Activated naive CD4-positive, alpha-beta T cell treated with anti-CD3 and anti-CD28 coated beads, Interleukin-2, amount 10 ng/mL, durations not matched to agents 7 days and 5 days (primary cell): ENCODE data around the gene ACOT4.

ENCODE experiments used
- CTCF ChIA-PET: fragments of 350-600 bp; sonication (Branson Sonifier 250); formaldehyde crosslinking; loops from one replicate; lab custom pipeline; 2021; ENCODE audit warnings: antibody characterized with exemption; lab: Charles Lee
- DNase-seq: peaks from one replicate; pipeline ENCODE4 v3.0.0-alpha.2; 2020
- H3K27ac Mint-ChIP-seq: one replicate; pipeline ENCODE4 v1.8.0; 2021; ENCODE audit warnings: mild to moderate bottlenecking, moderate library complexity, mixed read lengths
- H3K27me3 Mint-ChIP-seq: one replicate; pipeline ENCODE4 v1.8.0; 2021; ENCODE audit warnings: mild to moderate bottlenecking, mixed read lengths
- H3K36me3 Mint-ChIP-seq: one replicate; pipeline ENCODE4 v1.8.0; 2021; ENCODE audit warnings: mixed read lengths
- H3K4me1 Mint-ChIP-seq: one replicate; pipeline ENCODE4 v1.8.0; 2021; ENCODE audit warnings: mixed read lengths
- H3K4me3 Mint-ChIP-seq: one replicate; pipeline ENCODE4 v1.8.0; 2021; ENCODE audit warnings: mild to moderate bottlenecking, moderate library complexity, mixed read lengths
- H3K9me3 Mint-ChIP-seq: one replicate; pipeline ENCODE4 v1.8.0; 2021; ENCODE audit warnings: mixed read lengths

ACOT4 gene

DNA sequence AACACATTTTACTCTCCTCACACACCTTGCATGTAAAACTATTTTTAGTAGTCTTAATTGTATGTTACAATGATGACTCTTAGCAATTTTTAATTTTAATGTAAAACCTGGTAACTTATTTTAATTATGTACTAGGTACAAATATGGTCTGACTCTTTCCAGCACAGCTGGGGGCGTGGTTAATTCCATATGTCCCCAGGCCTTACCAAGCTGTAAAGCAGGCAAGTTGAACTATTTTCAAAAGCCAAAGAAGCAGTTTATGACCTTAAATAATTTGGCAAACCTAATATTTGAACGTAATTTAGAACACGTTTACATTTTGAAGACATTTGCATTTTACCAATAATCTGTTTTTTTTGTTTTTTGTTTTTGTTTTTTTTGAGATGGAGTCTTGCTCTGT is 11.3 kb downstream of the ACOT4 start:
- no peaks in the 10 kb centered on the region for H3K9me3 Mint-ChIP-seq
- no peak overlapping the region for H3K4me3 Mint-ChIP-seq
- H3K36me3 Mint-ChIP-seq, result no peaks in the 10 kb centered on the region
- H3K27me3 Mint-ChIP-seq, result peaks cover 22% of the 10 kb centered on the region
- peaks cover 4% of the 10 kb centered on the region for H3K4me1 Mint-ChIP-seq
- H3K27ac Mint-ChIP-seq, result no peak overlapping the region
- no peak for DNase-seq
- CTCF ChIA-PET, result no interaction called here

DNA sequence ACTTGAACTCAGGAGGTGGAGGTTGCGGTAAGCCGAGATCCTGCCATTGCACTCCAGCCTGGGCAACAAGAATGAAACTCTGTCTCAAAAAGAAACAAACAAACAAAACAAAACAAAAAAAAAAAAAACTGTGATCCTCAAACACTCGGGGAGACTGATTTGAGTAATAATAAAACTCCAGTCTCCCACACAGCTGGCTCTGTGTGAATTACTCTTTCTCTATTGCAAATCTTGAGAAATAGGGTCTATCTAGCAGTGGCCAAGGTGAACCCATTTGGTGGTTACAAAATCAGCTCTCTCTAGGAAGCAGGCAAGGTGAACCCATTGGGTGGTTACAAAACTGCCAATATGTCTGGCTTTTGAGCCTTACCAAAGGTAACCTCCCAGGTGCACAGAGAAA is 14.6 kb downstream of the ACOT4 start:
- peaks cover 6% of the 10 kb centered on the region for H3K4me1 Mint-ChIP-seq
- CTCF ChIA-PET, result no interaction called here
- H3K27ac Mint-ChIP-seq, result no peak overlapping the region
- DNase-seq, result no peak
- peaks cover 15% of the 10 kb centered on the region for H3K27me3 Mint-ChIP-seq
- H3K9me3 Mint-ChIP-seq, result peaks cover 2% of the 10 kb centered on the region
- H3K36me3 Mint-ChIP-seq, result no peaks in the 10 kb centered on the region
- no peak overlapping the region for H3K4me3 Mint-ChIP-seq

- Mint-ChIP-seq H3K27me3 (peaks cover 14% of the 10 kb centered on the region), H3K9me3 (peaks cover 2% of the 10 kb centered on the region), H3K4me1 (peaks cover 10% of the 10 kb centered on the region), H3K27ac (no peak overlapping the region), H3K4me3 (no peak overlapping the region), H3K36me3 (no peaks in the 10 kb centered on the region)
- CTCF ChIA-PET, result no interaction called here
- no peak for DNase-seq
These were observed 15.6 kb downstream of the ACOT4 start for GRCh38 chr14:73607241-73607640.

DNA sequence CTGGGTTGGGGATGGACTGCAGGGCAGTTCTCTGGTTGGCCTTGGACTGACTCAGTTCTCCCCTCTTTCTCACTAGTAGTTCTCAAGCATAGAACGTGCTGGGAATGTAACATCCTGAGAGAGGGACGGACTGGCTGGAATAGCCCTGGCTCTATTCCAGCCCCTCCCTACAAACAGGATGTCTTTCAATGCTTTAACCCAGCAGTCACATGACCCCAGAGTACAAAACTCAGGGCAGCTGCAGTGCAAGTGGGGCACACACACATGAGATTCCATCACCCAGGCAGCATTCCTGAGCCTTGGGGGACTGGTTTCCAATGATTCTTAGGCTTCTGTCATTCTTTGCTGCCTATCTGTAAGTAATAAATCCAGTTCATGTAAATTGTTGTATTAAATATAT is 19.0 kb downstream of the ACOT4 start:
- Mint-ChIP-seq H3K4me1 (peaks cover 14% of the 10 kb centered on the region), H3K4me3 (no peak overlapping the region), H3K36me3 (no peaks in the 10 kb centered on the region), H3K27ac (no peak overlapping the region), H3K9me3 (peaks cover 2% of the 10 kb centered on the region), H3K27me3 (peaks cover 17% of the 10 kb centered on the region)
- CTCF ChIA-PET, result interaction anchor here (0.8 kb wide), 1 partner anchor 104 kb away, joined by 4 read pairs; no protein-coding TSS in a partner anchor
- DNase-seq, result no peak

DNA sequence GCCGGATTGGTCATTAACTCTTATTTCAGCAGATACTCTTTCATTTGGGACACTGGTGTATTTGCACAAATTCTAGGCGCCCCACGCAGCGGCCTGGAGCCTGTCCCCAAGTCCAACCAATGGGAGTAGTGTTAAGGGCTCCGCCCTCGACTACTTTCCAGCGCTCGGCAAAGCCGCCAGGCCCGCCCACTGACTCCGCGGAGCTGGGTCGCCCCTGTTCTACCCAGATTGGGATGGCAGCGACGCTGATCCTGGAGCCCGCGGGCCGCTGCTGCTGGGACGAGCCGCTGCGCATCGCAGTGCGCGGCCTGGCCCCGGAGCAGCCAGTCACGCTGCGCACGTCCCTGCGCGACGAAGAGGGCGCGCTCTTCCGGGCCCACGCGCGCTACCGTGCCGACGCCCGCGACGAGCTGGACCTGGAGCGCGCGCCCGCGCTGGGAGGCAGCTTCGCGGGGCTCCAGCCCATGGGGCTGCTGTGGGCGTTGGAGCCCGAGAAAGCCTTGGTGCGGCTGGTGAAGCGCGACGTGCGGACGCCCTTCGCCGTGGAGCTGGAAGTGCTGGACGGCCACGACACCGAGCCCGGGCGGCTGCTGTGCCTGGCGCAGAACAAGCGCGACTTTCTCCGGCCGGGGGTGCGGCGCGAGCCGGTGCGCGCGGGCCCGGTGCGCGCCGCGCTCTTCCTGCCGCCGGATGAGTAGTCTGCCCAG is 20.8 kb downstream of the ACOT4 start, which contains the start of gene ACOT6:
ACOT6 (plus strand) TSS at position 179 of the 707 bp plus-strand sequence; CDS start at position 234, 55 bp downstream.
- CTCF ChIA-PET, result interaction anchor here (0.7 to 2.2 kb wide), 3 partner anchors 21 to 104 kb away, joined by 3 to 9 read pairs (median 8); partner anchors contain the start of gene ACOT2
- peak; percentile 75 for DNase-seq
- peak within 1 kb of the TSS; percentile 77 for H3K4me3 Mint-ChIP-seq
- peak within 1 kb of the TSS; percentile 82 for H3K27ac Mint-ChIP-seq
- H3K36me3 Mint-ChIP-seq, result no peaks in the 10 kb centered on the region
- peaks cover 10% of the 10 kb centered on the region for H3K27me3 Mint-ChIP-seq
- peaks cover 14% of the 10 kb centered on the region for H3K4me1 Mint-ChIP-seq
- peaks cover 2% of the 10 kb centered on the region for H3K9me3 Mint-ChIP-seq

- Mint-ChIP-seq H3K27me3 (peaks cover 10% of the 10 kb centered on the region), H3K4me1 (peaks cover 14% of the 10 kb centered on the region), H3K9me3 (peaks cover 2% of the 10 kb centered on the region), H3K4me3 (peak overlapping the region; percentile 77), H3K27ac (peak overlapping the region; percentile 71), H3K36me3 (no peaks in the 10 kb centered on the region)
- CTCF ChIA-PET, result interaction anchor here (1.7 to 2.2 kb wide), 2 partner anchors 43 to 105 kb away, joined by 8 to 9 read pairs; partner anchors contain the start of gene ACOT2
- no peak for DNase-seq
These were observed 21.3 kb downstream of the ACOT4 start for GRCh38 chr14:73613046-73613383.

DNA sequence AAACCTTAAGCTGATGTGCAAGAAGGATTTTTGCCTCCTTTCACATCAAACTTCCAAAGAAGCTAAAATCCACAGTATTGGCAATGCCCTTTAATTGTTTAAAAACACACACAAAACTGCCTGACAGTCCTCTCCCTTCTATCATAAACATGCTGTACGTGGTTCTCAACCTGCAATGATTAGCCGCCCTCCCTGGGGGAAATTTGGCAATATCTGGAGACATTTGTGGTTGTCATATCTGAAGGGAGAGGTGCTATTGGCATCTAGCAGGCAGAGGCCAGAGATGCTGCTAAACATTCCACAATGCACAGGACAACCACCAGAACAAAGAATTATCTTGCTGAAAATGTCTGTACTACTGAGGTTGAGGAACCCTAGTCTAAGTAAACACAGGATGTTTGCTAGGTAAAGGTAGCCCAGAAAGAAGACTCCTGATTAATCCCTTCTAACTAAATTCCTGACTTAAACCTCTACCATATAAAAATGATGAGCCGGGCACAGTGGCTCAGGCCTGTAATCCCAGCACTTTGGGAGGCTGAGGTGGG is 21.8 kb downstream of the ACOT4 start:
- Mint-ChIP-seq H3K36me3 (no peaks in the 10 kb centered on the region), H3K27me3 (peaks cover 10% of the 10 kb centered on the region), H3K9me3 (peaks cover 2% of the 10 kb centered on the region), H3K27ac (peak overlapping the region; percentile 3), H3K4me1 (peaks cover 14% of the 10 kb centered on the region), H3K4me3 (peak overlapping the region; percentile 77)
- DNase-seq, result no peak
- CTCF ChIA-PET, result interaction anchor here (0.6 to 2.2 kb wide), 3 partner anchors 43 to 538 kb away, joined by 3 to 9 read pairs (median 8); partner anchors contain the start of gene ACOT2

DNA sequence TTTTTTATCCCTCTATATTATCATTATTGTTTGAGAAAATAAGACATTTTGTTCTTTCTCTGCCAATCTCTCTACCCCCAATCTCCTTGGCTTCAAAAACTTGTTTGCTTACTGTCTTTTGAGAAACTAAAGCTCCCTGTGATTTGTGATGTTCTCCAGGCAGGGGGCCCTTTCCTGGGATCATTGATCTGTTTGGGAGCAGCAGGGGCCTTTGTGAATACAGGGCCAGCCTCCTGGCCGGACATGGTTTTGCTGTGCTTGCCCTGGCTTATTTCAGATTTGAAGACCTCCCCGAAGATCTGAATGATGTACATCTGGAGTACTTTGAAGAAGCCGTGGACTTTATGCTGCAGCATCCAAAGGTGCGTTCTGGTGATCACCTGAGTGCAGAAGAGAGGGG is 25.2 kb downstream of the ACOT4 start:
- DNase-seq, result no peak
- peaks cover 10% of the 10 kb centered on the region for H3K4me1 Mint-ChIP-seq
- no peak overlapping the region for H3K27ac Mint-ChIP-seq
- peaks cover 10% of the 10 kb centered on the region for H3K27me3 Mint-ChIP-seq
- H3K4me3 Mint-ChIP-seq, result no peak overlapping the region
- CTCF ChIA-PET, result interaction anchor here (1.5 kb wide), 1 partner anchor 10 kb away, joined by 4 read pairs; no protein-coding TSS in a partner anchor
- no peaks in the 10 kb centered on the region for H3K9me3 Mint-ChIP-seq
- H3K36me3 Mint-ChIP-seq, result no peaks in the 10 kb centered on the region

- peaks cover 7% of the 10 kb centered on the region for H3K27me3 Mint-ChIP-seq
- H3K36me3 Mint-ChIP-seq, result no peaks in the 10 kb centered on the region
- no peak overlapping the region for H3K4me3 Mint-ChIP-seq
- no peaks in the 10 kb centered on the region for H3K9me3 Mint-ChIP-seq
- H3K4me1 Mint-ChIP-seq, result no peaks in the 10 kb centered on the region
- CTCF ChIA-PET, result no interaction called here
- no peak for DNase-seq
- H3K27ac Mint-ChIP-seq, result no peak overlapping the region
These were observed 27.9 kb downstream of the ACOT4 start for GRCh38 chr14:73619524-73619923.

DNA sequence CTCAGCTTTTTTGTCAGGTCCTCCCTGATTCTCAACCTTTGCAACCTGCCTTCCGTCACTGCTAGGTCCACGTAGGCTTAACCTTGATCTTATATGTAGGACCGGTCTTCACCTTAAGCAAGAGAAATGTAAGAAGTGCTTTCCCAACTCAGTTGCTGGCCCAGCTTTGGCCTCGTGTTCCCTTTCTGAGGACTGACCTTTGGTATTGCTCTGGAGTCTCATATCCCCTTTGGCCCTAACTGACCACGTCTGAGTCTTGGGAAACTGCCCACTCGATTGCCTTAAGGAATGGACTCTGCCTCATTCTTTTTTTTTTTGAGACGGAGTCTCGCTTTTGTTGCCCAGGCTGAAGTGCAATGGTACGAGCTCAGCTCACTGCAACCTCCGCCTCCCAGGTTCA is 28.6 kb downstream of the ACOT4 start:
- Mint-ChIP-seq H3K4me1 (no peaks in the 10 kb centered on the region), H3K27ac (no peak overlapping the region), H3K27me3 (peaks cover 7% of the 10 kb centered on the region), H3K9me3 (no peaks in the 10 kb centered on the region), H3K36me3 (no peaks in the 10 kb centered on the region), H3K4me3 (no peak overlapping the region)
- CTCF ChIA-PET, result no interaction called here
- no peak for DNase-seq

DNA sequence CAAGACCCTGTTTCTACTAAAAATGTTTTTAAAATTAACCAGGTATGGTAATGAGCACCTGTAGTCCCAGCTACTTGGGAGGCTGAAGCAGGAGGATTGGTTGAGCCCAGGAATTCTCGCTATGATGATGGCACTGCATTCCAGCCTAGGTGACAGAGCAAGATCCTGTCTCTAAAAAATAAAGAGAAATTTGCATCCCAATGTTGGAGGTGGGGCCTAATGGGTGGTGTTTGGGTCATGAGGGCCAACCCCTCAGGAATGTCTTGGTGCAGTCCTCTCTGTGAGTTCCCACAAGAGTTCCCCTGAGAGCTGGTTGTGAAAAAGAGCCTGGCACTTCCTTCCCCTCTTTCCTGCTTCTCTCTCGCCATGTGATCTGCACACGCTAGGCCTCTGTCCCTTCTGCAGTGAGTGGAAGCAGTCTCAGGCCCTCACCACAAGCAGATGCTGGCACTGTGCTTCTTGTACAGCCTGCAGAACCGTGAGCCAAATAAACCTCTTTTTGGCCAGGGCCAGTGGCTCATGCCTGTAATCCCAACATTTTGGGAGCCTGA is 31.9 kb downstream of the ACOT4 start:
- Mint-ChIP-seq H3K27ac (no peak overlapping the region), H3K27me3 (peaks cover 7% of the 10 kb centered on the region), H3K9me3 (no peaks in the 10 kb centered on the region), H3K36me3 (no peaks in the 10 kb centered on the region), H3K4me1 (no peaks in the 10 kb centered on the region), H3K4me3 (no peak overlapping the region)
- no peak for DNase-seq
- CTCF ChIA-PET, result no interaction called here

- CTCF ChIA-PET, result interaction anchor here (1.7 kb wide), 1 partner anchor 9 kb away, joined by 4 read pairs; no protein-coding TSS in a partner anchor
- Mint-ChIP-seq H3K36me3 (no peaks in the 10 kb centered on the region), H3K9me3 (no peaks in the 10 kb centered on the region)
These were observed 34.0 kb downstream of the ACOT4 start for GRCh38 chr14:73625706-73626105.

GRCh38 chr14:73627151-73627558 is 35.5 kb downstream of the ACOT4 start:
- no peak for DNase-seq
- Mint-ChIP-seq H3K27ac (no peak overlapping the region), H3K4me1 (no peaks in the 10 kb centered on the region), H3K27me3 (peaks cover 26% of the 10 kb centered on the region), H3K9me3 (no peaks in the 10 kb centered on the region), H3K4me3 (no peak overlapping the region), H3K36me3 (no peaks in the 10 kb centered on the region)
- CTCF ChIA-PET, result interaction anchor here (0.6 to 1.7 kb wide), 3 partner anchors 11 to 118 kb away, joined by 3 to 4 read pairs (median 3); no protein-coding TSS in a partner anchor

More at GRCh38 chr14:73625706-73626105, 34.0 kb downstream of the ACOT4 start:
- peaks cover 18% of the 10 kb centered on the region for H3K27me3 Mint-ChIP-seq
- no peaks in the 10 kb centered on the region for H3K4me1 Mint-ChIP-seq
- no peak for DNase-seq
- H3K4me3 Mint-ChIP-seq, result no peak overlapping the region
- no peak overlapping the region for H3K27ac Mint-ChIP-seq

DNA sequence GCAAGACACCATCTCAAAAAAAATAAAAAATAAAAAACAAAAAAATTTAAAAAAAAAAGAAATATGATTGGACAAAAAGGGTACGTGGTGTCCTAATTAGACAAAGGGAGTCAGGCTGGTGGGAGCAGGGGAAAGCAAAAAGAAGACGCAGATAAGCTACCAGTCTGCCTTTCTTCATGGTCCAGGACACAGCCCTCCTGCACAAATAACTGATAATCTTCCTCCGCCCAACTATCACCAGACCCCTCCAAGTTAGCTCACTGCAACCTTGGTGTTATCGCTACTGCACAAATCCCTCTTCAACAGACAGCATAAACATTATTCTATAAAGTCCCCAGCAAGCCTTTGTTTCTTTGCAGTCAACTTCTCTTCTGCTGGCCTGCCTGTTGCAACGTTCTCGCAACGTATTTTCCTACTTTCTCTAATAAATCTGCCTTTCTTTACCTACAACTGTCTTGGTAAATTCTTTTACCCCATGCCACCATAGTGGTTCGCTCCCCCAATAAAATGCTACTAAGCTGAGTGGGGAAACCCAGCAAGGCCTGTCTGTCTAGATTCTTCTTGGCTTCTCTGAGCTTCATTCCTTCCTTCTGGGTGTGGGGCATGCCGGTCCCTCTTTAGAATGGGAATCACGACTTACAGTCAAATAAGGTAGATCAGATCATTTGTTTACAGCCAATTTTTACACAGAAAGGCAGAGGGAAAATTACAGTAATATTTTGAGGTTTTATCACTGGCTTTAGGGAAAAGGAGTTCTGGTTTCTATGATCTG is 38.5 kb downstream of the ACOT4 start:
- peaks cover 5% of the 10 kb centered on the region for H3K4me1 Mint-ChIP-seq
- CTCF ChIA-PET, result interaction anchor here (1.0 kb wide), 1 partner anchor 122 kb away, joined by 3 read pairs; no protein-coding TSS in a partner anchor
- no peak for DNase-seq
- H3K36me3 Mint-ChIP-seq, result no peaks in the 10 kb centered on the region
- peaks cover 42% of the 10 kb centered on the region for H3K27me3 Mint-ChIP-seq
- H3K27ac Mint-ChIP-seq, result no peak overlapping the region
- no peak overlapping the region for H3K4me3 Mint-ChIP-seq
- H3K9me3 Mint-ChIP-seq, result no peaks in the 10 kb centered on the region
